Stimulated activated CD8-positive, alpha-beta memory T cell treated with anti-CD3 and anti-CD28 coated beads, Interleukin-2, amount 100 ng/mL, for 1 hour (primary cell): ENCODE data around the gene GCAT.
A peak's percentile ranks its signal among the peaks of the same experiment; 100 is the strongest.

ENCODE experiments used
- DNase-seq, 2 donors: peaks; one replicate each; pipeline ENCODE4 v3.0.0-alpha.2; 2020; ENCODE audit warnings: low read depth in 2 of 2

Gene GCAT

GRCh38 chr22:37842015-37842793 lies 34.5 kb downstream of the GCAT start:
- no peak for DNase-seq

- peak in 1 of 2 donors; percentile 21 for DNase-seq
Observed at GRCh38 chr22:37843741-37844089, 36.0 kb downstream of the GCAT start.

GRCh38 chr22:37844904-37845329 lies 37.2 kb downstream of the GCAT start:
- no peak for DNase-seq

GRCh38 chr22:37846433-37846832 lies 38.7 kb downstream of the GCAT start:
- DNase-seq: no peak

GRCh38 chr22:37848587-37849088 lies 40.9 kb downstream of the GCAT start:
- no peak for DNase-seq

- peak; percentile 70 to 71 for DNase-seq
Observed at GRCh38 chr22:37849089-37849751, 41.5 kb downstream of the GCAT start, which contains the start of gene EIF3L. Gene EIF3L, plus strand, starts transcription at chr22:37849419. Its CDS starts 31 bp downstream, at chr22:37849450.

- no peak for DNase-seq
Observed at GRCh38 chr22:37850801-37851200, 43.1 kb downstream of the GCAT start.

GRCh38 chr22:37852418-37852817 lies 44.7 kb downstream of the GCAT start:
- no peak for DNase-seq

- no peak for DNase-seq
Observed at GRCh38 chr22:37854946-37855345, 47.2 kb downstream of the GCAT start.

GRCh38 chr22:37855462-37855861 lies 47.7 kb downstream of the GCAT start:
- no peak for DNase-seq

- DNase-seq: no peak
Observed at GRCh38 chr22:37860796-37861421, 53.2 kb downstream of the GCAT start.

GRCh38 chr22:37862570-37863325 lies 55.0 kb downstream of the GCAT start:
- DNase-seq: no peak

GRCh38 chr22:37865510-37865909 lies 57.8 kb downstream of the GCAT start:
- no peak for DNase-seq
